ENCODE measurements around the gene PRDM16.

The PRDM16 gene

DNA sequence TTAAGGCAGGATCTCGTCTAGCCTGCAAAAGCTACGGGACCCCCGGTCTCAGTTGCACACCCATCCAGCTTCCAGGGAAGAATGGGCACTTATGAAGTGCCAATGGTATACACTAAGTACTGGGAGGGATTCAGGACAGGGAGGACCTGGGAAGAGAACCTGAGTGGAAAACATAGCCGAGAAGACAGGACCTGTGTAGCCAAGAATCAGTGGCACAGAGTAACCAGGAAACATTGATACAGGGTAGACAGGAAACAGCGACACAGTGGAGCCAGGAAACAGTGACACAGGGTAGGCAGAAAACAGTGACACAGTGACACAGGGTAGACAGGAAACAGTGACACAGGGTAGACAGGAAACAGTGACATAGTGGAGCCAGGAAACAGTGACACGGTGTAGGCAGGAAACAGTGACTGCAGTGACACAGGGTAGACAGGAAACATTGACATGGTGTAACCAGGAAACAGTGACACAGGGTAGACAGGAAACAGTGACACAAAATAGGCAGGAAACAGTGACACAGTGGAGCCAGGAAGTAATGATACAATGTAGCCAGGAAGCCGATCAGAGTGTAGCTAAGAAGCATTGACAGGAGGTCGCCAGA is 247.4 kb downstream of the PRDM16 start:
- no peak for DNase-seq

DNA sequence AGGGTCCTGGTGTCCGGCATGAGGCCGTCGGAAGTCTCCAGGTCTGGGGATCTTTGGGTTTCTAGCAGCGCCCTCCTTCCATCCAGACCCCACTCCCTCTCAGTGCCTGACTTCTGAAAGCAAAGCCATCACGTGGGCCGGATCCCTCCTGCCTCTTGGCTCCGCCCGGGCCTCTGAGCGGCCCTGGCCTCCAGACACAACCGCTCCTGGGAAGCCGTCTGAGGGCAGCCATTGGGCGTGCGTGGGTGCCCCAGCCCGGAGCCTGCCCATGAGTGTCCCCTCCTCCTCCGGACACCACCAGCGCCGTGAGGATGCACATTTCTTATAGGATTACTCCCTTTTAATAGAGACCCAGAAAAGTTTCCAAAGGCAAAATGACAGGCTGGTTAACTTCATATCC is 248.5 kb downstream of the PRDM16 start:
- no peak for DNase-seq

GRCh38 chr1:3318329-3318728 is 249.3 kb downstream of the PRDM16 start:
- DNase-seq = no peak

DNA sequence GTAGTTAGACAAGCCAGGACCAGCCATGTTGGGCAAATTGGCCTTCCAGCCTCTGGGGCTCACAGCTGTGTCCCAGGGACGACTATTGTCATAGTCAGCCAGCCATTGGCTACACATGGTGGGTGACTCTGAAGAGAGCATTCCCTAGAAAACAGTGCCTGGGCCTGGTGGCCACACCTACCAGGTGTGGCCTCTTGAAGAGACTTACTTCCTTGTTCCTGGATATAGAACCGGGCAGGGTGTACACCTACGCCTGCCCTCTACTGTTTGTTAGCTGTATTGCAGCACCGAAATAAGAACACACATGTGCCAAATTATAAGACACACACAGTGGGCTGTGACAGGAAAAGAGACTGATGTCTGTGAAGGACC is 250.9 kb downstream of the PRDM16 start:
- DNase-seq = peak in 1 of 2 experiments; percentile 9

DNA sequence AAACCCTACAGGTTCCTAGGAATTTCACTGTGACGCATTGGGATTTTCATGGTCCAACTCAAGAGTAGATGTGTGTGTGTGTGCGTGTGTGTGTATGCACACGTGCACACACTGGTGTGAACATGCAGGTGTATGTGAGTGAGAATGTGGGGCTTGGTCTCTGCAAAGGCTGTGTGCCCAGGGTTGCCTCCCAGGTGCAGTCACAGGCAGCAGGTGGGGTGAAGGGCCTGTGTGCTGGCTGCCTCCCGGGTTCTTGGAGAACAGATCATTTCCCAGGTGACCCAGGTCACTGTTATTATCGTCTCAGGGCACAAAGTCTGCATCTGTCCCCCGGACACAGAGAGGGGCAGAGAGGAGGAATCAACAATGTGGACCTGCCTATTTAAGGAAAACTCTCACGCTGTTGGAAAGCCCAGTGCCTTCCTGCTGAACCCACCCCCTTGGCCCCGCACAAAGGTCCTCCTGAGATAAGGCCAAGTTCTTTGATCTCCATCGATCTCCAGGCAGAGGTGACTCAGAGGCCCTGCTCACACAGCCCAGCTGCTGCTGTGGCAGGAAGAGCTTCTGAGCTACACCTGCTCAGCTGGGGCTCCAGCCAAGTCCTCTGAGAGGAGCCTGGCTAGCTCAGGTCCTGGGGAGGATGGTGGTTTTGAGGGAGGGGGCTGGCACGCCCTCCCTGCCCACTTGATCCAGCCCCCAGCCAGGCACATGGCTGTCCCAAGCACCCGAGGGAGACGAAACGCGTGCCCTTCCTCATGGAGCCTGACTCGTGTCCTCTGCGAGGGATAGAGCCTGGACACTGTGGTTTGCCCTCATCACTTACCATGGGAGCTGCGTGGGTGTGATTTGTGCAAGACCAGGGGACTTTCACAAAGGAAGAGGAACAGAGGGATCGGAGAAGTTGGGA is 251.5 kb downstream of the PRDM16 start:
- DNase-seq = no peak

GRCh38 chr1:3321559-3322449 is 252.8 kb downstream of the PRDM16 start:
- no peak for DNase-seq

- no peak for DNase-seq
These were observed 253.5 kb downstream of the PRDM16 start for GRCh38 chr1:3322450-3323020.

GRCh38 chr1:3323021-3323795 is 254.2 kb downstream of the PRDM16 start:
- DNase-seq = no peak

- no peak for DNase-seq
These were observed 255.0 kb downstream of the PRDM16 start for GRCh38 chr1:3323796-3324703.

GRCh38 chr1:3324704-3325535 is 255.9 kb downstream of the PRDM16 start:
- no peak for DNase-seq

DNA sequence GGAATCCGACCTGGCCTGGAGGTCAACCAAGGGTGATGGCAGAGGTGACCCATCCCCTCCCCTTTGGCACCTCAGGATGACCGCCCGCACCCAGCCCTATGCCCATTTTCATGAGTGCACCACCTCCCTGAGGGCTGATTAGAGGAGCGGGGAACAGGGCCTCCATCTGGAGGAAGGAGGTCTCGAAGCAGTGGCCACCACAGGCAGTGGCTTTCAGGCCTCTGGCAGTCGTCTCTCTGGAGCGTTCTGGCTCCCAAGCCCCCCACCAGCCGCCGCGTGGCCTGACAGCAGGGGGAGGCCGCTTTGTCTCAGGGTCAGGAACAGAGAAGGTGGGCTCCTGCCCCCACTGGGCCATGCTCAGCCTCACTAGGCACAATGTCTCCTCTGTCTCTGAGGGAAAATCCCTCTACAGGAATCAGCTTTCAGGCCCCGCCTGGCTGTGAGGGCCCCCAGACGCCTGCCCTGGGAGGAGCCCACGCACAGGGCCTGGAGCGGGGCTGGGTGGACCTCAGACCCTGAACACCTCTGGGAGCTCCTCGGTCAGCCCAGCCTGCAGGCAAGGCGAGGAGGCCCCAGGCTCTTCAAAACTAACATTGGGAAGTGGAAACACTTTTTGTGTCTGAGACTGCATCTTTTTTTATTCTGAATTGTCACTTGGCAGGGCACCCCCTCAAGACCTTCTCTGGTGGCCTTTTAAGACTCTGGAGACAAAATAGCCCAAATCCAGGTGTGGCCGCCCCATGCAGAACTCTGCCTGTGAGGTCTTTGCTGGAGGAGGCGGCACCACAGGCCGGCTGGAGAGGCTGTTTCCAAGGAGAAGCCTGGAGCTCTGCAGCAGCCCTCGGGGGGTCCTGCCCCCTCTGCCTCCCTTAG is 257.7 kb downstream of the PRDM16 start:
- DNase-seq = no peak

DNA sequence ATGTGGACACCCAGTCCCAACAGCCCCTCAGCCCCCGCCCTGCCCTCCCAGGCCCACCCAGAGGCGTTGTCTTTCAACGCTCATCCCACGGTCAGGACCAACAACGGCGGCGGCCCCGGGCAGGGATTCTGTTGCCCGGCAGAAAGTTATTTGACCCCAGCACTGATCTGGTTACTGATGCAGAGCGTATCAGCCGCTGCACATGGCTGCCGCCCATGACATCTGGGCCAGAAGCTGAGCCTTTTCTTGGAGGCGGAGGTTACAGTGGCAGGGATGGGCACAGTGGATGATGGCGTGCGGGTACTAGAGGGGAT is 258.3 kb downstream of the PRDM16 start:
- DNase-seq = no peak

DNA sequence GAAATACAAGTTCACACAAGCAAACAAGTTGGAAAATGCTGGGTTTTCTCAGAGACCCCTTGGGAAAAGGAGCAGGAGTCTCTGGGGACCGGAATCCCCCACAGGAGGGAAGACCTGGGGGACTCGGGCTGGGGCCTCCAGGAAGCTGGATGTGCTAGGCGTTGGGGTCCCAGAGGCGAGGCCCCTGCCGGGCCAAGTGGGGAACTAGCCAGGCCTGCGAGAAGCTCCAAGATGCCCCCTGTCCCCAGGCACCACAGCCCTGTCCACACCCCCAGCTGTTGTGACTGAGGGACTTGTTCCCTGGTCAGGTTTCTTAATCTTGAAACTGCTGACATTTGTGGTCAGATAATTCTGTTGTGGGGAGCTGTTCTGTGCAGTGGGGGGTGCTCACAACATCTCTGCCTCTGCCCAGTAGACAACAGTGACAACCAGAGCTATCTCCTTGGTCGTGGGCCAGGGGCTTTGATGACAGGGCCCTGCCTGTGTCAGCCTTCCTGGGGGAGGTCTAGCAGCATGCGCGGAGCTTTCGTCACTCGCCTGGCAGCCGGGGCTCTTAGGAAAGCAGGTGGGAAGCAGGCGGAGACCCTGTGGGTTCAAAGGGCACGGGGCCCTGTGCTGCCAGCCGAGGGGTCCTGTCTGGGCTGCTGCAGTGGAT is 259.1 kb downstream of the PRDM16 start:
- DNase-seq = no peak

- no peak for DNase-seq
These were observed 260.8 kb downstream of the PRDM16 start for GRCh38 chr1:3329640-3330281.

DNA sequence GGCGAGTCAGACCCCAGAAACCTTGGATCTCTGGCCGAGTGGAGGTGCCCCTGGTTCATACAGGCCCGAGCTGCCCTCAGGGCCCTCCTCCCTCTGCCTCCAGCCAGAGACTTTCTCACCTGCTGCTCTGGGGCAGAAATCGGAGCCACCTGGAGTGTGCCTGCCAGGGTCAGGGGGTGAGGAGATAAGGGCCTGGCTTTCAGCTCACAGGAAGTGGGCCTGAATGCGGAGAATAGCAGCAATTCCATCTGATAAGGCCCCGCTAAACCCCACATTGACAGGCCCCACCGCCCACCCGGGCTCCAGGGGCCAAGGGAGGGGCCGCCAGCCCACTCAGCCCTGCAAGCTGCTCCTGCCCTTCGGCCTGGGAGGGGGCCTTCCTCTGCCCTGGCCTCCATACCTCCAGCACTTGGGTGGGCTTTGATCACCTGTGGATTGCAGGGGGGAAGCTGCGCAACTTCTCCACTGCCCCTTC is 261.8 kb downstream of the PRDM16 start:
- DNase-seq = no peak

- no peak for DNase-seq
These were observed 262.6 kb downstream of the PRDM16 start for GRCh38 chr1:3331564-3331963.

- DNase-seq = no peak
These were observed 263.0 kb downstream of the PRDM16 start for GRCh38 chr1:3332043-3332442.

DNA sequence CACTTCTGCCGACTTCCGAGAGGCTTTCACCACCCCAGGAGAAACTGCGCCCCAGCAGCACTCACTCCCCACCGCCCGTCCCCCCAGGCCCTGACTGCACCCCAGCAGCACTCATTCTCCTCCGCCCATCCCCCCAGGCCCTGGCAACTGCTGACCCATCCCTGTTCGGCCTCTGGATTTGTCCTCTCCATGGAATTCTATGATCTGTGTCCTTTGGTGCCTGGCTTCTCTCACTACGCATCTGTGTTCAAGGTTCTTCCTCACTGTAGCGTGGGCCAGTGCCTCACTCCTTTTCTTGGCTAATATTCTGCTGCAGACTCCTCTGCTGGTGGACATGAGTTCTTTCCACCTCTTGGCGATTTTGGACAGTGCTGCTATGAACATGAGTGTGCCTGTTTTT is 263.7 kb downstream of the PRDM16 start:
- no peak for DNase-seq

Data from NCI-H524 (cell line).